OCI-LY1 (cell line): ENCODE measurements around the gene HAS3.

Source experiments
- H2AFZ ChIP-seq: fragments of 200-600 bp; sonication (generic), shearing (Covaris generic); 2 replicates; pipeline ENCODE4 v1.6.0; 2014; ENCODE audit warnings: antibody characterized with exemption, mild to moderate bottlenecking, low read length
- H3F3A ChIP-seq: fragments of 200-600 bp; sonication (generic), shearing (Covaris generic); 2 replicates; pipeline ENCODE4 v1.6.0; 2014; ENCODE audit warnings: mild to moderate bottlenecking, antibody characterized with exemption, low read length, moderate library complexity; ENCODE audit not compliant: insufficient read depth
- H3K27ac ChIP-seq: fragments of 200-600 bp; sonication (generic); 2 replicates; pipeline ENCODE4 v1.5.1; 2014; ENCODE audit warnings: low read length, mixed run types, mild to moderate bottlenecking, low read depth; ENCODE audit not compliant: poor library complexity, severe bottlenecking
- H3K27me3 ChIP-seq: fragments of 200-600 bp; sonication (generic); 2 replicates; pipeline ENCODE4 v1.6.0; 2014; ENCODE audit warnings: antibody characterized with exemption, mild to moderate bottlenecking, low read length, moderate library complexity; ENCODE audit not compliant: insufficient read depth
- H3K36me3 ChIP-seq: fragments of 200-600 bp; sonication (generic); 2 replicates; pipeline ENCODE4 v1.6.1; 2014; ENCODE audit warnings: mild to moderate bottlenecking, antibody characterized with exemption, low read length, moderate library complexity, mixed read lengths; ENCODE audit not compliant: insufficient read depth
- H3K4me1 ChIP-seq: fragments of 200-600 bp; sonication (generic); 2 replicates; pipeline ENCODE4 v1.5.1; 2014; ENCODE audit warnings: mild to moderate bottlenecking, low read length, moderate library complexity; ENCODE audit not compliant: insufficient read depth, severe bottlenecking
- H3K4me2 ChIP-seq: fragments of 200-600 bp; sonication (generic), shearing (Covaris generic); 2 replicates; pipeline ENCODE4 v1.6.1; 2014; ENCODE audit warnings: low read length
- H3K4me3 ChIP-seq: fragments of 200-600 bp; sonication (generic); 2 replicates; pipeline ENCODE4 v1.5.1; 2014; ENCODE audit warnings: low read length, low read depth, mild to moderate bottlenecking, mixed read lengths; ENCODE audit not compliant: poor library complexity, severe bottlenecking
- H3K79me2 ChIP-seq: fragments of 200-600 bp; shearing (Covaris generic); 2 replicates; pipeline ENCODE4 v1.6.1; 2016; ENCODE audit warnings: mixed run types, low read length, mixed read lengths; ENCODE audit not compliant: insufficient read depth
- H3K9ac ChIP-seq: fragments of 200-600 bp; sonication (generic), shearing (Covaris generic); 2 replicates; pipeline ENCODE4 v1.6.1; 2014; ENCODE audit warnings: mild to moderate bottlenecking, low read length, mixed read lengths
- H3K9me2 ChIP-seq: fragments of 200-600 bp; sonication (generic), shearing (Covaris generic); 2 replicates; pipeline ENCODE4 v1.6.1; 2014; ENCODE audit warnings: low read depth, mild to moderate bottlenecking, low read length, mixed read lengths
- H3K9me3 ChIP-seq: fragments of 200-600 bp; shearing (Covaris generic); 2 replicates; pipeline ENCODE4 v1.6.1; 2014; ENCODE audit warnings: low read length, mixed read lengths
- H4K20me1 ChIP-seq: fragments of 200-600 bp; sonication (generic), shearing (Covaris generic); 2 replicates; pipeline ENCODE4 v1.6.0; 2016; ENCODE audit warnings: mild to moderate bottlenecking, low read length; ENCODE audit not compliant: insufficient read depth
- EZH2 ChIP-seq: fragments of 200-600 bp; sonication (generic), shearing (Covaris generic); IDR thresholded peaks from 2 replicates; pipeline ENCODE4 v1.8.0; 2017; ENCODE audit warnings: borderline replicate concordance, mixed run types, mild to moderate bottlenecking, antibody characterized with exemption, low read length, moderate library complexity, mixed read lengths
- TF ChIP-seq, protein P1 (sequence below): fragments of 200-600 bp; sonication (generic), shearing (Covaris generic); IDR thresholded peaks from 2 replicates; pipeline ENCODE4 v1.5.1; 2017; ENCODE audit warnings: mild to moderate bottlenecking, antibody characterized with exemption, low read length, moderate library complexity, mixed read lengths

Gene HAS3

DNA sequence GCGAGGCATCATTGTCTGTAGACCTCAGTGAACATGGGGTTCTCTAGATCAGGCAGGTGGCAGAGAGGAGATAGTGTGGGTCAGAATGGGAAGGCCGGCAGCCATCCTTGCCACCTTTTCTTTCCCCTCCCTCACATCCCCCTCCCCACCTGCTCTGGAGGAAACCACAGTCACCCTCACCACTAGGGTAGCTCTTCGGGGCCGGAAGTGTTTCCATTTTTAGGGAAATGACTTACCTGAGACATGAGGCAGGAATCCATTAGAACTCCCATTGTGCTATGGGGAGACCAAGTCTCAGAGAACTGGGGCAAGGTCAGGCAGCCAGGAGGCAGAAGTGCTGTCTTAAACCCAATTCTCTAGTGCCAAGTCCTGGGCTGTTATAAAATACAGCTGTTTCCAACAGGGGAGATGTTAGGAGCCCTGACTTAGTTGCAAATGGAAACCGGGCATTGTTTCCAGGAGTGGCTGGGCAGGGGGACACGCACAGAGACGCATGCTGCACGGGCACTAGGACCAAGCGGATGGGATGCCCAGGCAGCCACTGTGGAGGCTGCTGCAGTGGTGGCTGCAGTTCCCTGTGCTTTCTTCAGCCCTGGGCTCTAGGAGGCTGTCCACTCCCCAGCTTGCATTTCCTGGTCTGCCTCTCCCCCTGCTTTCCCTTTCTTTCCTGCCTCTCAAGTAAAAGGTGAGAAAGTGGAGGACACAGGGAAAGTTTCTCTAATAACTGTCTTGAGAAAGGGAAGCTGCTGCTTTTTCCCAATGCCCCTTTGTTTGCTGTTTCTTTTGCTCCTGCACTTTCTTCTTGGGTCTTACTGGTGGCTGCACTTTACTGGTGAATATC is 2.8 kb downstream of the HAS3 start:
- Histone ChIP-seq H3K36me3 (peaks cover 5% of the 10 kb centered on the region; the same call in 1 of the 2 replicates), H3K9me2 (no peaks in the 10 kb centered on the region), H3F3A (no peaks in the 10 kb centered on the region), H3K27ac (no peak overlapping the region), H3K79me2 (no peaks in the 10 kb centered on the region), H3K4me3 (no peak overlapping the region), H3K4me2 (no peak overlapping the region), H2AFZ (no peak overlapping the region), H3K9ac (no peak overlapping the region), H3K4me1 (peaks cover 17% of the 10 kb centered on the region), H3K27me3 (peaks cover 10% of the 10 kb centered on the region), H4K20me1 (no peaks in the 10 kb centered on the region), H3K9me3 (no peaks in the 10 kb centered on the region)
- TF ChIP-seq EZH2, result no peak
- TF ChIP-seq, protein P1, sequence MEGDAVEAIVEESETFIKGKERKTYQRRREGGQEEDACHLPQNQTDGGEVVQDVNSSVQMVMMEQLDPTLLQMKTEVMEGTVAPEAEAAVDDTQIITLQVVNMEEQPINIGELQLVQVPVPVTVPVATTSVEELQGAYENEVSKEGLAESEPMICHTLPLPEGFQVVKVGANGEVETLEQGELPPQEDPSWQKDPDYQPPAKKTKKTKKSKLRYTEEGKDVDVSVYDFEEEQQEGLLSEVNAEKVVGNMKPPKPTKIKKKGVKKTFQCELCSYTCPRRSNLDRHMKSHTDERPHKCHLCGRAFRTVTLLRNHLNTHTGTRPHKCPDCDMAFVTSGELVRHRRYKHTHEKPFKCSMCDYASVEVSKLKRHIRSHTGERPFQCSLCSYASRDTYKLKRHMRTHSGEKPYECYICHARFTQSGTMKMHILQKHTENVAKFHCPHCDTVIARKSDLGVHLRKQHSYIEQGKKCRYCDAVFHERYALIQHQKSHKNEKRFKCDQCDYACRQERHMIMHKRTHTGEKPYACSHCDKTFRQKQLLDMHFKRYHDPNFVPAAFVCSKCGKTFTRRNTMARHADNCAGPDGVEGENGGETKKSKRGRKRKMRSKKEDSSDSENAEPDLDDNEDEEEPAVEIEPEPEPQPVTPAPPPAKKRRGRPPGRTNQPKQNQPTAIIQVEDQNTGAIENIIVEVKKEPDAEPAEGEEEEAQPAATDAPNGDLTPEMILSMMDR, result no peak

DNA sequence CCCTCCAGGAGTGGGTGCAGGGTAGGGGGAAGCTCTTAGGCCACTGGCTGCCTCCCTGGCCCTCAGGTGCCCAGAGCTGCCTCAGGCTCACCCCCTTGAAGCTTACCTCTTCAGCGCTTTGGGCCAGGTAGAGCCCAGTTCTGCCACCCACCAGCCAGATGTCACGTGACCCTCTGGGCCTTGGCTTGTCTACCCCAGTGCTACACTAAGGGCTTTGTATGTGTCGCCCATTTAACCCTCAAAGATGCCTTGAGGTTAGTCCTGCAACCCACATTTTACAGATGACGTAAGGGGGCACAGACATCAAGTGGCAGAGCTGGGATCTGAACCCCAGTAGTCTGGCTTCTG is 3.4 kb downstream of the HAS3 start:
- H3K36me3 ChIP-seq, result peaks cover 5% of the 10 kb centered on the region; the same call in 1 of the 2 replicates
- H2AFZ ChIP-seq, result no peak overlapping the region
- no peak overlapping the region for H3K9ac ChIP-seq
- H3K79me2 ChIP-seq, result no peaks in the 10 kb centered on the region
- no peak overlapping the region for H3K4me3 ChIP-seq
- no peak overlapping the region for H3K27ac ChIP-seq
- TF ChIP-seq, protein P1, result no peak
- TF ChIP-seq EZH2, result no peak
- no peaks in the 10 kb centered on the region for H3K9me2 ChIP-seq
- peaks cover 17% of the 10 kb centered on the region for H3K4me1 ChIP-seq
- H3K4me2 ChIP-seq, result no peak overlapping the region
- H4K20me1 ChIP-seq, result no peaks in the 10 kb centered on the region
- peaks cover 10% of the 10 kb centered on the region for H3K27me3 ChIP-seq
- H3F3A ChIP-seq, result no peaks in the 10 kb centered on the region
- H3K9me3 ChIP-seq, result no peaks in the 10 kb centered on the region

DNA sequence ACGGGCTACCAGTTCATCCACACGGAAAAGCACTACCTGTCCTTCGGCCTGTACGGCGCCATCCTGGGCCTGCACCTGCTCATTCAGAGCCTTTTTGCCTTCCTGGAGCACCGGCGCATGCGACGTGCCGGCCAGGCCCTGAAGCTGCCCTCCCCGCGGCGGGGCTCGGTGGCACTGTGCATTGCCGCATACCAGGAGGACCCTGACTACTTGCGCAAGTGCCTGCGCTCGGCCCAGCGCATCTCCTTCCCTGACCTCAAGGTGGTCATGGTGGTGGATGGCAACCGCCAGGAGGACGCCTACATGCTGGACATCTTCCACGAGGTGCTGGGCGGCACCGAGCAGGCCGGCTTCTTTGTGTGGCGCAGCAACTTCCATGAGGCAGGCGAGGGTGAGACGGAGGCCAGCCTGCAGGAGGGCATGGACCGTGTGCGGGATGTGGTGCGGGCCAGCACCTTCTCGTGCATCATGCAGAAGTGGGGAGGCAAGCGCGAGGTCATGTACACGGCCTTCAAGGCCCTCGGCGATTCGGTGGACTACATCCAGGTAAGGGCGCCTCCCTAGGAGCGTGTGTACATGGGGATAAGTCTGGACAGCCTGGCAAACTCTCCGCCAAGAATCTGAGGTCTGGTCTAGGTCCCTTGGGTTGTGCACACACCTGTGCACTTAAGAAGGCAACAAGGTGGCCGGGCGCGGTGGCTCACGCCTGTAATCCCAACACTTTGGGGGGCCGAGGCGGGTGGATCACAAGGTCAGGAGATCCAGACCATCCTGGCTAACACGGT is 4.2 kb downstream of the HAS3 start:
- no peaks in the 10 kb centered on the region for H3F3A ChIP-seq
- H3K27me3 ChIP-seq, result peaks cover 10% of the 10 kb centered on the region
- no peak overlapping the region for H2AFZ ChIP-seq
- H3K4me1 ChIP-seq, result peaks cover 17% of the 10 kb centered on the region
- no peaks in the 10 kb centered on the region for H3K79me2 ChIP-seq
- no peaks in the 10 kb centered on the region for H3K9me3 ChIP-seq
- peaks cover 5% of the 10 kb centered on the region; the same call in 1 of the 2 replicates for H3K36me3 ChIP-seq
- H4K20me1 ChIP-seq, result no peaks in the 10 kb centered on the region
- TF ChIP-seq EZH2, result no peak
- TF ChIP-seq, protein P1, result no peak
- H3K9me2 ChIP-seq, result no peaks in the 10 kb centered on the region
- no peak overlapping the region for H3K9ac ChIP-seq
- H3K27ac ChIP-seq, result no peak overlapping the region
- H3K4me3 ChIP-seq, result no peak overlapping the region
- no peak overlapping the region for H3K4me2 ChIP-seq
